A549 (cell line): ENCODE data around the gene BEND5. TPM values are rescaled to one million over a fixed set of nuclear protein-coding genes. Genes with fewer than 3 reads are reported as not detected.

Source experiments
- ATAC-seq, 2 experiments: fragments of 200-7000 bp in 1 of 2; fragments of >200 bp in 1 of 2; cut with Nextera tagmentation in 1 of 2; cut with Tn5 transposase in 1 of 2; 3 replicates each; pipeline versions ENCODE4 v1.8.0 to v1.9.1; 2018 to 2020; ENCODE audit warnings: mild to moderate bottlenecking in 1 of 2, moderate library complexity in 1 of 2
- CTCF ChIA-PET: fragments of 300-600 bp; sonication (Branson Sonifier 250); formaldehyde crosslinking; extraction: SDS; loops from one replicate; lab custom pipeline; 2021; ENCODE audit warnings: antibody characterized with exemption, inconsistent platforms; lab: Yijun Ruan, JAX
- POLR2A ChIA-PET: fragments of 350-600 bp; formaldehyde crosslinking; extraction: SDS; loops from one replicate; lab custom pipeline; 2021; ENCODE audit warnings: antibody characterized with exemption, inconsistent platforms; lab: Yijun Ruan, JAX
- DNase-seq, 2 experiments: peaks; one replicate each; pipeline versions ENCODE4 v3.0.0 to v3.0.0-alpha.2; 2011 to 2016; ENCODE audit warnings: low read depth in 1 of 2, low spot score in 1 of 2
- FAIRE-seq: peaks from 2 replicates; lab custom pipeline; 2011; peaks lifted over from hg19 to GRCh38; lab: Jason Lieb, UNC
- H3K27ac ChIP-seq, 2 experiments: fragments of >200 bp; sonication (Bioruptor Twin); formaldehyde crosslinking; 3 replicates each; pipeline ENCODE4 v1.5.1; 2016 to 2017
- H3K4me1 ChIP-seq: fragments of >200 bp; sonication (Bioruptor Twin); formaldehyde crosslinking; 3 replicates; pipeline ENCODE4 v1.6.1; 2016
- H3K4me2 ChIP-seq: fragments of >200 bp; sonication (Bioruptor Twin); formaldehyde crosslinking; 3 replicates; pipeline ENCODE4 v1.6.1; 2016
- H3K4me3 ChIP-seq: fragments of >200 bp; sonication (Bioruptor Twin); formaldehyde crosslinking; 3 replicates; pipeline ENCODE4 v1.5.1; 2016
- H3K9me3 ChIP-seq: fragments of >200 bp; sonication (Bioruptor Twin); formaldehyde crosslinking; 3 replicates; pipeline ENCODE4 v1.6.1; 2016
- CBX2 ChIP-seq: fragments of 200-600 bp; sonication (generic); IDR thresholded peaks from 2 replicates; pipeline ENCODE4 v1.6.1; 2016; ENCODE audit warnings: low read depth, mild to moderate bottlenecking, borderline replicate concordance
- CBX8 ChIP-seq: fragments of 200-600 bp; sonication (generic); IDR thresholded peaks from 2 replicates; pipeline ENCODE4 v1.6.1; 2016
- GATA3 ChIP-seq: IDR thresholded peaks from 2 replicates; pipeline ENCODE4 v1.6.1; 2012; ENCODE audit warnings: borderline replicate concordance
- HEYL ChIP-seq: fragments of 250-450 bp; sonication (Bioruptor Pico); IDR thresholded peaks from 2 replicates; pipeline ENCODE4 v1.8.0; 2021; ENCODE audit warnings: mild to moderate bottlenecking, moderate library complexity
- JUNB ChIP-seq: fragments of >200 bp; sonication (Bioruptor Twin); formaldehyde crosslinking; IDR thresholded peaks from 2 replicates; pipeline ENCODE4 v1.6.1; 2016
- KDM5A ChIP-seq: fragments of 200-600 bp; sonication (generic); IDR thresholded peaks from 2 replicates; pipeline ENCODE4 v1.6.1; 2016; ENCODE audit warnings: antibody characterized with exemption, mild to moderate bottlenecking
- MAZ ChIP-seq: fragments of 150-350 bp; IDR thresholded peaks from 2 replicates; pipeline ENCODE4 v1.6.1; 2014; ENCODE audit warnings: antibody characterized with exemption, low read depth, low read length, borderline replicate concordance
- PHF8 ChIP-seq: fragments of 200-600 bp; sonication (generic); IDR thresholded peaks from 2 replicates; pipeline ENCODE4 v1.6.1; 2016; ENCODE audit warnings: low read depth, mild to moderate bottlenecking, antibody characterized with exemption, moderate library complexity, borderline replicate concordance
- RARB ChIP-seq: fragments of 250-450 bp; sonication (Bioruptor Pico); IDR thresholded peaks from 2 replicates; pipeline ENCODE4 v1.8.0; 2021; ENCODE audit warnings: mild to moderate bottlenecking, moderate library complexity
- REST ChIP-seq: fragments of 200-600 bp; sonication (generic); IDR thresholded peaks from 2 replicates; pipeline ENCODE4 v1.6.1; 2016; ENCODE audit warnings: antibody characterized with exemption, mild to moderate bottlenecking, moderate library complexity
- RFX5 ChIP-seq: fragments of 450-650 bp; IDR thresholded peaks from 2 replicates; pipeline ENCODE4 v1.7.1; 2014; ENCODE audit warnings: antibody characterized with exemption, mild to moderate bottlenecking, moderate library complexity
- SREBF2 ChIP-seq: fragments of 450-650 bp; IDR thresholded peaks from 2 replicates; pipeline ENCODE4 v1.6.1; 2014; ENCODE audit warnings: mild to moderate bottlenecking, moderate library complexity
- TFCP2L1 ChIP-seq: fragments of 250-450 bp; sonication (Bioruptor Pico); IDR thresholded peaks from 2 replicates; pipeline ENCODE4 v1.5.0; 2021; ENCODE audit warnings: mild to moderate bottlenecking
- TP53 ChIP-seq: fragments of 250-450 bp; sonication (Bioruptor Pico); IDR thresholded peaks from 2 replicates; pipeline ENCODE4 v1.5.0; 2021; ENCODE audit warnings: mild to moderate bottlenecking, moderate library complexity
- ZNF302 ChIP-seq: fragments of 250-450 bp; sonication (Bioruptor Pico); IDR thresholded peaks from 2 replicates; pipeline ENCODE4 v1.9.0; 2021; ENCODE audit warnings: inconsistent platforms, mild to moderate bottlenecking, moderate library complexity
- WGBS: methylation state at CpG from one replicate; pipeline ENCODE4 v1.1.6; 2017; ENCODE audit errors: missing lambda C conversion rate; 5-methylcytosine and 5-hydroxymethylcytosine counted together
- polyA minus RNA-seq: library from RNA; depleted of rRNA, polyadenylated mRNA; stranded (reverse); fragments of >200 nt; gene quantifications from 2 replicates; pipeline ENCODE4 v1.2.3, GENCODE V29; 2011; rRNA and poly(A)+ RNA removed
- polyA plus RNA-seq, 4 experiments: library from polyadenylated mRNA; depleted of rRNA in 3 of 4; stranded (reverse); fragments of >200 nt; fragmentation: RNase III in 1 of 4; extraction: RNeasy Plus Mini Kit Qiagen cat#74134 plus additional on column Dnase treatment in 1 of 4; gene quantifications; 2 replicates in 3 of 4; 3 replicates in 1 of 4; pipeline ENCODE4 v1.2.3, GENCODE V29; 2011 to 2017
- TF ChIP-seq, protein P1 (sequence below): fragments of >200 bp; sonication (Bioruptor Twin); formaldehyde crosslinking; IDR thresholded peaks from 3 replicates; pipeline ENCODE4 v1.5.1; 2016
- TF ChIP-seq, protein P2 (sequence below): fragments of >200 bp; sonication (Bioruptor Twin); formaldehyde crosslinking; IDR thresholded peaks from 2 replicates; pipeline ENCODE4 v1.6.1; 2016

The BEND5 gene
- polyA plus RNA-seq (2011; rRNA removed) (not detected in 2 replicates), polyA plus RNA-seq (2017; fragmentation: RNase III; extraction: RNeasy Plus Mini Kit Qiagen cat#74134 plus additional on column Dnase treatment) (not detected in 3 replicates), polyA minus RNA-seq (1.0 TPM in 1 of 2 replicates, not detected in the other)
- not detected in 2 replicates for polyA plus RNA-seq (2012; cell fraction: cytosol; rRNA removed)
- polyA plus RNA-seq (2012; cell fraction: nucleus; rRNA removed), result not detected in 2 replicates

DNA sequence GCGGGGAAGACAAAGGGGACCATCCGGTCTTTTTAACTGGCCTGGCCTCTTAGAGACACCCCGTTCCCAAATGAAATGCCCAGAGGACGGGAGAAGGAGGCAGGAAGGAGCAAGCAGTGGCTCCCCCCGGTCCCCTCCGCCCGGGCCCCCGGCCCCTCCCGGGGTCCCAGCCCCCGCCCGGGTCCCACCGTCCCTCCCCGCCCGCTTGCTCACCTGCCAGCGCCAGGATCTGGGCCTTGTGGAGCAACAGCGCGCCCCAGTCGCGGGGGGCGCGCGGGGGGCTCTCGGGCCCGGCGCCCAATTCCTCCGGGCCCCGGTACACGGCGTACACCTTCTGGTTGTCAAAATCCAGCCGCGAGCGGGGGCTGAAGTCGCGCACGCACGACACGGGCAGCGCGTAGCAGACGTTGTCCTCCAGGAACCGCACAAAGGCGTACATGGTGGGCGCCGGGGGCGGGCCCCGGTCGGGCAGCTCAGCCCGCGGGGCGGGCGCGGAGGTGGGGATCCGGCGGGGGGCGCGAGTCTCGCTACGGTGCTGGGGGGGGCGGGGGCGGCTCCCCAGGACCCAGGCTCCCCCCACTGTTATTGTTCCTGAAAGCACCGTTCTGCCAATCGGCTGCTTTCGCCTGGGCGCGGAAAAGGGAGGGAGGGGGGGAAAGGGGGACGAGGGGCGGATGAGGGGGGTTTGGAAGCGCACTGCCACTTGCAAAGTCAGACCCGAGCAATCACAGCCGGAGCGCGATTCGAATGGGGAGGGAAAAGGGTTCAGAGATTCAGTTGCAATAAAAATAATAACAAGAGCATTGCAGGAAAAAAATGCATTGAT, at the start of gene BEND5:
BEND5 (minus strand) TSS at position 499 of the 826 bp plus-strand sequence; CDS start at position 439, 60 bp downstream.
- DNase-seq (no peak), ATAC-seq (no peak), FAIRE-seq (no peak)
- 25% methylated on average over 13 of the region's 73 CpGs for WGBS
- Histone ChIP-seq H3K4me2 (peak within 1 kb of the TSS; percentile 66), H3K4me1 (no peaks in the 10 kb centered on the region), H3K27ac (0 out of 6 replicates have a peak within 1 kb of the TSS, but pooled peaks of 1 of the 2 experiments have one; percentile 24), H3K9me3 (no peaks in the 10 kb centered on the region), H3K4me3 (peak within 1 kb of the TSS; percentile 38)
- TF ChIP-seq MAZ (no peak), GATA3 (no peak), RARB (CRISPR knock-in tag) (no peak)
- TF ChIP-seq, protein P1, sequence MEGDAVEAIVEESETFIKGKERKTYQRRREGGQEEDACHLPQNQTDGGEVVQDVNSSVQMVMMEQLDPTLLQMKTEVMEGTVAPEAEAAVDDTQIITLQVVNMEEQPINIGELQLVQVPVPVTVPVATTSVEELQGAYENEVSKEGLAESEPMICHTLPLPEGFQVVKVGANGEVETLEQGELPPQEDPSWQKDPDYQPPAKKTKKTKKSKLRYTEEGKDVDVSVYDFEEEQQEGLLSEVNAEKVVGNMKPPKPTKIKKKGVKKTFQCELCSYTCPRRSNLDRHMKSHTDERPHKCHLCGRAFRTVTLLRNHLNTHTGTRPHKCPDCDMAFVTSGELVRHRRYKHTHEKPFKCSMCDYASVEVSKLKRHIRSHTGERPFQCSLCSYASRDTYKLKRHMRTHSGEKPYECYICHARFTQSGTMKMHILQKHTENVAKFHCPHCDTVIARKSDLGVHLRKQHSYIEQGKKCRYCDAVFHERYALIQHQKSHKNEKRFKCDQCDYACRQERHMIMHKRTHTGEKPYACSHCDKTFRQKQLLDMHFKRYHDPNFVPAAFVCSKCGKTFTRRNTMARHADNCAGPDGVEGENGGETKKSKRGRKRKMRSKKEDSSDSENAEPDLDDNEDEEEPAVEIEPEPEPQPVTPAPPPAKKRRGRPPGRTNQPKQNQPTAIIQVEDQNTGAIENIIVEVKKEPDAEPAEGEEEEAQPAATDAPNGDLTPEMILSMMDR, result no peak
- CTCF ChIA-PET, result no interaction called here
- POLR2A ChIA-PET, result no interaction called here

- DNase-seq (no peak), ATAC-seq (no peak), FAIRE-seq (no peak)
- Histone ChIP-seq H3K4me1 (peaks cover 3% of the 10 kb centered on the region; the same call in 1 of the 3 replicates), H3K4me3 (no peak overlapping the region), H3K9me3 (no peaks in the 10 kb centered on the region), H3K4me2 (no peak overlapping the region), H3K27ac (no peak overlapping the region)
- POLR2A ChIA-PET, result no interaction called here
- CTCF ChIA-PET, result no interaction called here
- TF ChIP-seq TP53 (CRISPR knock-in tag), result no peak
- no peak for TF ChIP-seq SREBF2
- TF ChIP-seq, protein P2, sequence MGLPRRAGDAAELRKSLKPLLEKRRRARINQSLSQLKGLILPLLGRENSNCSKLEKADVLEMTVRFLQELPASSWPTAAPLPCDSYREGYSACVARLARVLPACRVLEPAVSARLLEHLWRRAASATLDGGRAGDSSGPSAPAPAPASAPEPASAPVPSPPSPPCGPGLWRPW, result no peak
- no peak for TF ChIP-seq CBX8
Measured at GRCh38 chr1:48823168-48823567, 46.5 kb upstream of the BEND5 start.

DNA sequence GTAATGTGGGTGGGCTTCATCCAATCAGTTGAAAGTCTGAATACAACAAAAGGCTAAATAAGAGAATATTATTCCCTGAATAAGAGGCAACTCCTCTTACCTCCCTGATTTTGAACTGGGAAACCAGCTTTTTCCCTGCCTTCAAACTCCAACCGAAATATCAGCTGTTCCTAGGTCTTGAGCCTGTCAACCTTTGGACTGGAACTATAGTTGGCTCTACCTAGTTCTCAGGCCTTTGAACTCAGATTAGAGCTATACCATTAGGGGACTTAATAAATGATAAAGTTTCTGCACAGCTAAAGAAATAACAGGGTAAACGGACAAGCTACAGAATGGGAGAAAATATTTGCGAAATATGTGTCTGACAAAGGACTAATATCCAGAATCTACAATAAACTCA, 43.8 kb upstream of the BEND5 start:
- H3K27ac ChIP-seq, result no peak overlapping the region
- peaks cover 3% of the 10 kb centered on the region; the same call in 1 of the 3 replicates for H3K4me1 ChIP-seq
- FAIRE-seq (no peak), DNase-seq (no peak), ATAC-seq (no peak)
- 12% methylated on average over 3 of the region's 3 CpGs for WGBS
- CTCF ChIA-PET, result no interaction called here
- POLR2A ChIA-PET, result no interaction called here
- H3K9me3 ChIP-seq, result no peaks in the 10 kb centered on the region
- no peak overlapping the region for H3K4me3 ChIP-seq
- no peak overlapping the region for H3K4me2 ChIP-seq
- TF ChIP-seq REST (no peak), JUNB (no peak), CBX2 (no peak), ZNF302 (CRISPR knock-in tag) (no peak), KDM5A (no peak), HEYL (CRISPR knock-in tag) (no peak), PHF8 (no peak), TFCP2L1 (no peak), RFX5 (no peak)
